Kidney epithelial cell (primary cell): ENCODE results near the gene NFKBIL1. TPM values are rescaled to one million over a fixed set of nuclear protein-coding genes. Genes with fewer than 3 reads are reported as not detected.

ENCODE experiments used
- DNase-seq: peaks from one replicate; pipeline ENCODE4 v3.0.0-alpha.2; 2010; ENCODE audit warnings: low read depth
- H3K27me3 ChIP-seq: 2 replicates; pipeline ENCODE4 v1.6.0; 2011; ENCODE audit warnings: low read length; ENCODE audit not compliant: control insufficient read depth, insufficient read depth
- H3K36me3 ChIP-seq: 2 replicates; pipeline ENCODE4 v1.5.1; 2011; ENCODE audit warnings: low read length; ENCODE audit not compliant: control insufficient read depth, insufficient read depth
- H3K4me3 ChIP-seq: 2 replicates; pipeline ENCODE4 v1.5.1; 2011; ENCODE audit warnings: low read depth, mild to moderate bottlenecking, control low read depth, low read length
- total RNA-seq: library from RNA; depleted of rRNA; stranded (reverse); fragments of >200 nt; gene quantifications from 2 replicates; pipeline ENCODE4 v1.2.3, GENCODE V29; 2015
- TF ChIP-seq, protein P1 (sequence below): IDR thresholded peaks from 2 replicates; pipeline ENCODE4 v1.5.1; 2011; ENCODE audit warnings: mild to moderate bottlenecking, moderate library complexity, low read length, control low read depth, inconsistent platforms; ENCODE audit not compliant: insufficient read depth, poor library complexity, severe bottlenecking

NFKBIL1 gene
- total RNA-seq, 1 donor from 2014 or later: 44.0 TPM

DNA sequence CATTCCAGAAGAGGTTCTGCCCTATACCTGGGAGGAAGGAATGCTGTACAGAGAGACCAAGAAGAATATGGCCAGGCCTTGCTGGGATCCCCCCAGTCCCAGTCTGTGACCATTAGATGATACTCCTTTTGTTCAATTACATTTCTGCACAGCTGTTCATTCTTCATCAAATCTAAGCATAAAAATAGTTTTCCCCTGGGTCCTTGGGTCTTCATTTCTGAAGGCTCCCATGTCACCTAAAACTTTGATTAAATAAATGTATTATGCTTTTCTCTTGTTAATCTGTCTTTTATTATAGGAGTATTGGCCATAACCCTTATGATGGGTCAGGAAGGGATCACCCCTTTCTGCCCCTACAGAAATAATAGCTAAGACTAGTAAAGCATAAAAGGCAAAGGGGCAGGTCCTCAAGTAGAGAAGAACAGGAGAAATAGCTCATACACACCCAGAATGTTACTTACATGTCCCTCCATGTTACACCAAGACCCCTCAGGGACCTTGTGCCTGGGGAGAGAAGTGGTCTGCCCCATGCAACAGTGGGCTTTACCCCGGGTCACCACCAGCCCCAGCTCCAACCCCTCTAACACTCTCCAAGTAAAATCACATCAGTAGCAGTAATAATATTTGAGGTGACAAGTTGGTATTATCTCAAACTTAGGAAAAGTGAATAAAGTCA is 22.6 kb downstream of the NFKBIL1 start:
- DNase-seq: no peak
- TF ChIP-seq, protein P1, sequence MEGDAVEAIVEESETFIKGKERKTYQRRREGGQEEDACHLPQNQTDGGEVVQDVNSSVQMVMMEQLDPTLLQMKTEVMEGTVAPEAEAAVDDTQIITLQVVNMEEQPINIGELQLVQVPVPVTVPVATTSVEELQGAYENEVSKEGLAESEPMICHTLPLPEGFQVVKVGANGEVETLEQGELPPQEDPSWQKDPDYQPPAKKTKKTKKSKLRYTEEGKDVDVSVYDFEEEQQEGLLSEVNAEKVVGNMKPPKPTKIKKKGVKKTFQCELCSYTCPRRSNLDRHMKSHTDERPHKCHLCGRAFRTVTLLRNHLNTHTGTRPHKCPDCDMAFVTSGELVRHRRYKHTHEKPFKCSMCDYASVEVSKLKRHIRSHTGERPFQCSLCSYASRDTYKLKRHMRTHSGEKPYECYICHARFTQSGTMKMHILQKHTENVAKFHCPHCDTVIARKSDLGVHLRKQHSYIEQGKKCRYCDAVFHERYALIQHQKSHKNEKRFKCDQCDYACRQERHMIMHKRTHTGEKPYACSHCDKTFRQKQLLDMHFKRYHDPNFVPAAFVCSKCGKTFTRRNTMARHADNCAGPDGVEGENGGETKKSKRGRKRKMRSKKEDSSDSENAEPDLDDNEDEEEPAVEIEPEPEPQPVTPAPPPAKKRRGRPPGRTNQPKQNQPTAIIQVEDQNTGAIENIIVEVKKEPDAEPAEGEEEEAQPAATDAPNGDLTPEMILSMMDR: no peak
- H3K36me3 ChIP-seq: no peaks in the 10 kb centered on the region
- H3K4me3 ChIP-seq: no peak overlapping the region
- H3K27me3 ChIP-seq: no peaks in the 10 kb centered on the region

DNA sequence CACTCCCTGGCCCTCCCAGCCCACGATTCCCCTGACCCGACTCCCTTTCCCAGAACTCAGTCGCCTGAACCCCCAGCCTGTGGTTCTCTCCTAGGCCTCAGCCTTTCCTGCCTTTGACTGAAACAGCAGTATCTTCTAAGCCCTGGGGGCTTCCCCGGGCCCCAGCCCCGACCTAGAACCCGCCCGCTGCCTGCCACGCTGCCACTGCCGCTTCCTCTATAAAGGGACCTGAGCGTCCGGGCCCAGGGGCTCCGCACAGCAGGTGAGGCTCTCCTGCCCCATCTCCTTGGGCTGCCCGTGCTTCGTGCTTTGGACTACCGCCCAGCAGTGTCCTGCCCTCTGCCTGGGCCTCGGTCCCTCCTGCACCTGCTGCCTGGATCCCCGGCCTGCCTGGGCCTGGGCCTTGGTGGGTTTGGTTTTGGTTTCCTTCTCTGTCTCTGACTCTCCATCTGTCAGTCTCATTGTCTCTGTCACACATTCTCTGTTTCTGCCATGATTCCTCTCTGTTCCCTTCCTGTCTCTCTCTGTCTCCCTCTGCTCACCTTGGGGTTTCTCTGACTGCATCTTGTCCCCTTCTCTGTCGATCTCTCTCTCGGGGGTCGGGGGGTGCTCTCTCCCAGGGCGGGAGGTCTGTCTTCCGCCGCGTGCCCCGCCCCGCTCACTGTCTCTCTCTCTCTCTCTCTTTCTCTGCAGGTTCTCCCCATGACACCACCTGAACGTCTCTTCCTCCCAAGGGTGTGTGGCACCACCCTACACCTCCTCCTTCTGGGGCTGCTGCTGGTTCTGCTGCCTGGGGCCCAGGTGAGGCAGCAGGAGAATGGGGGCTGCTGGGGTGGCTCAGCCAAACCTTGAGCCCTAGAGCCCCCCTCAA is 24.9 kb downstream of the NFKBIL1 start, which contains the start of gene LTA:
Gene LTA (plus strand): TSS at position 249 of the 871 bp plus-strand sequence. CDS start 454 bp downstream, at position 703.
- Histone ChIP-seq H3K27me3 (no peaks in the 10 kb centered on the region), H3K36me3 (no peaks in the 10 kb centered on the region), H3K4me3 (no peak within 1 kb of the TSS)
- no peak for DNase-seq
- TF ChIP-seq, protein P1: no peak

DNA sequence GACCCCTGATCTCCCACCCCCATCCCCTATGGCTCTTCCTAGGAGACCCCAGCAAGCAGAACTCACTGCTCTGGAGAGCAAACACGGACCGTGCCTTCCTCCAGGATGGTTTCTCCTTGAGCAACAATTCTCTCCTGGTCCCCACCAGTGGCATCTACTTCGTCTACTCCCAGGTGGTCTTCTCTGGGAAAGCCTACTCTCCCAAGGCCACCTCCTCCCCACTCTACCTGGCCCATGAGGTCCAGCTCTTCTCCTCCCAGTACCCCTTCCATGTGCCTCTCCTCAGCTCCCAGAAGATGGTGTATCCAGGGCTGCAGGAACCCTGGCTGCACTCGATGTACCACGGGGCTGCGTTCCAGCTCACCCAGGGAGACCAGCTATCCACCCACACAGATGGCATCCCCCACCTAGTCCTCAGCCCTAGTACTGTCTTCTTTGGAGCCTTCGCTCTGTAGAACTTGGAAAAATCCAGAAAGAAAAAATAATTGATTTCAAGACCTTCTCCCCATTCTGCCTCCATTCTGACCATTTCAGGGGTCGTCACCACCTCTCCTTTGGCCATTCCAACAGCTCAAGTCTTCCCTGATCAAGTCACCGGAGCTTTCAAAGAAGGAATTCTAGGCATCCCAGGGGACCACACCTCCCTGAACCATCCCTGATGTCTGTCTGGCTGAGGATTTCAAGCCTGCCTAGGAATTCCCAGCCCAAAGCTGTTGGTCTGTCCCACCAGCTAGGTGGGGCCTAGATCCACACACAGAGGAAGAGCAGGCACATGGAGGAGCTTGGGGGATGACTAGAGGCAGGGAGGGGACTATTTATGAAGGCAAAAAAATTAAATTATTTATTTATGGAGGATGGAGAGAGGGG is 26.1 kb downstream of the NFKBIL1 start:
- TF ChIP-seq, protein P1: no peak
- no peaks in the 10 kb centered on the region for H3K36me3 ChIP-seq
- no peak overlapping the region for H3K4me3 ChIP-seq
- H3K27me3 ChIP-seq: no peaks in the 10 kb centered on the region
- DNase-seq: no peak

DNA sequence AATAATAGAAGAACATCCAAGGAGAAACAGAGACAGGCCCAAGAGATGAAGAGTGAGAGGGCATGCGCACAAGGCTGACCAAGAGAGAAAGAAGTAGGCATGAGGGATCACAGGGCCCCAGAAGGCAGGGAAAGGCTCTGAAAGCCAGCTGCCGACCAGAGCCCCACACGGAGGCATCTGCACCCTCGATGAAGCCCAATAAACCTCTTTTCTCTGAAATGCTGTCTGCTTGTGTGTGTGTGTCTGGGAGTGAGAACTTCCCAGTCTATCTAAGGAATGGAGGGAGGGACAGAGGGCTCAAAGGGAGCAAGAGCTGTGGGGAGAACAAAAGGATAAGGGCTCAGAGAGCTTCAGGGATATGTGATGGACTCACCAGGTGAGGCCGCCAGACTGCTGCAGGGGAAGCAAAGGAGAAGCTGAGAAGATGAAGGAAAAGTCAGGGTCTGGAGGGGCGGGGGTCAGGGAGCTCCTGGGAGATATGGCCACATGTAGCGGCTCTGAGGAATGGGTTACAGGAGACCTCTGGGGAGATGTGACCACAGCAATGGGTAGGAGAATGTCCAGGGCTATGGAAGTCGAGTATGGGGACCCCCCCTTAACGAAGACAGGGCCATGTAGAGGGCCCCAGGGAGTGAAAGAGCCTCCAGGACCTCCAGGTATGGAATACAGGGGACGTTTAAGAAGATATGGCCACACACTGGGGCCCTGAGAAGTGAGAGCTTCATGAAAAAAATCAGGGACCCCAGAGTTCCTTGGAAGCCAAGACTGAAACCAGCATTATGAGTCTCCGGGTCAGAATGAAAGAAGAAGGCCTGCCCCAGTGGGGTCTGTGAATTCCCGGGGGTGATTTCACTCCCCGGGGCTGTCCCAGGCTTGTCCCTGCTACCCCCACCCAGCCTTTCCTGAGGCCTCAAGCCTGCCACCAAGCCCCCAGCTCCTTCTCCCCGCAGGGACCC is 27.0 kb downstream of the NFKBIL1 start:
- TF ChIP-seq, protein P1: no peak
- DNase-seq: no peak
- H3K4me3 ChIP-seq: no peak overlapping the region
- H3K27me3 ChIP-seq: no peaks in the 10 kb centered on the region
- no peaks in the 10 kb centered on the region for H3K36me3 ChIP-seq
